ENCODE measurements around the gene JADE2.

JADE2 gene

DNA sequence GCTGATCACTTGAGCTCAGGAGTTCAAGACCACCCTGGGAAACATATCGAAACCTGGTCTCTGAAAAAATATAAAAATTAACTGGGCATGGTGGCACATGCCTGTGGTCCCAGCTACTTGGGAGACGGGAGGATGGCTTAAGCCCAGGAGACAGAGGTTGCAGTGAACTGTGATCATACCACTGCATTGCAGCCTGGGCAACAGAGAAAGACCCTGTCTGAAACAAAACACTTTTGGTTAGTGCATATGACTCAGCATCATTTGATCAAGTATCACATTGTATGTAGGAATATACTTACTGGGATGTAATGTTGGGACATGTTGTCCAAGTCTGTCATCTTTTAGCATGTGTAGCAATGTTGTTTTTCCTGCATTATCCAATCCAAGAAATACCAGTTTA, 95.2 kb downstream of the JADE2 start:
- TF ChIP-seq, protein P1, sequence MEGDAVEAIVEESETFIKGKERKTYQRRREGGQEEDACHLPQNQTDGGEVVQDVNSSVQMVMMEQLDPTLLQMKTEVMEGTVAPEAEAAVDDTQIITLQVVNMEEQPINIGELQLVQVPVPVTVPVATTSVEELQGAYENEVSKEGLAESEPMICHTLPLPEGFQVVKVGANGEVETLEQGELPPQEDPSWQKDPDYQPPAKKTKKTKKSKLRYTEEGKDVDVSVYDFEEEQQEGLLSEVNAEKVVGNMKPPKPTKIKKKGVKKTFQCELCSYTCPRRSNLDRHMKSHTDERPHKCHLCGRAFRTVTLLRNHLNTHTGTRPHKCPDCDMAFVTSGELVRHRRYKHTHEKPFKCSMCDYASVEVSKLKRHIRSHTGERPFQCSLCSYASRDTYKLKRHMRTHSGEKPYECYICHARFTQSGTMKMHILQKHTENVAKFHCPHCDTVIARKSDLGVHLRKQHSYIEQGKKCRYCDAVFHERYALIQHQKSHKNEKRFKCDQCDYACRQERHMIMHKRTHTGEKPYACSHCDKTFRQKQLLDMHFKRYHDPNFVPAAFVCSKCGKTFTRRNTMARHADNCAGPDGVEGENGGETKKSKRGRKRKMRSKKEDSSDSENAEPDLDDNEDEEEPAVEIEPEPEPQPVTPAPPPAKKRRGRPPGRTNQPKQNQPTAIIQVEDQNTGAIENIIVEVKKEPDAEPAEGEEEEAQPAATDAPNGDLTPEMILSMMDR (conservative IDR thresholded peaks at IDR 0.05; ENCODE audit: low read depth, low read length): no peak
- no peak for DNase-seq (ENCODE audit: low read depth)
- H3K4me3 ChIP-seq (ENCODE audit: low read length): no peak overlapping the region

DNA sequence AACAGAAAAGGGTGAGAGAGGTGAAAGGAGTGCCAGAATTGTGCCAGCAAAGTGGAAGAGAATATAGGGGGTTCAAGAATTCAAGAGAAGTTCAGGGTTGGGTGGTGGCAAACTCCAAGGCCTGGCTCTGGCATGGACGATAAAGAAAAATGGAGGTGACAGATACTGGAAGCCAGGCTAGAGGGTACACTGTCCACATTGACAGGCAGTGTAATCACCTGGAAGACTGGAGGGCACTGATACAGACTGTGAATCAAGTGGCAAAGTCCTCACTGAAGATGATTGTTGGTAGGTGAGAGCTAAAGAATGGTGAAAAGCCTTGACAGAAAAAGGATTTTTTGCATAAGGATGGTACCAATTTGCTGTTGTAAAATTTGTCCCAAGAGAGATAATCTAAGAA, 100.1 kb downstream of the JADE2 start:
- TF ChIP-seq, protein P1 (conservative IDR thresholded peaks at IDR 0.05; ENCODE audit: low read depth, low read length): no peak
- no peak overlapping the region for H3K4me3 ChIP-seq (ENCODE audit: low read length)
- DNase-seq (ENCODE audit: low read depth): no peak

DNA sequence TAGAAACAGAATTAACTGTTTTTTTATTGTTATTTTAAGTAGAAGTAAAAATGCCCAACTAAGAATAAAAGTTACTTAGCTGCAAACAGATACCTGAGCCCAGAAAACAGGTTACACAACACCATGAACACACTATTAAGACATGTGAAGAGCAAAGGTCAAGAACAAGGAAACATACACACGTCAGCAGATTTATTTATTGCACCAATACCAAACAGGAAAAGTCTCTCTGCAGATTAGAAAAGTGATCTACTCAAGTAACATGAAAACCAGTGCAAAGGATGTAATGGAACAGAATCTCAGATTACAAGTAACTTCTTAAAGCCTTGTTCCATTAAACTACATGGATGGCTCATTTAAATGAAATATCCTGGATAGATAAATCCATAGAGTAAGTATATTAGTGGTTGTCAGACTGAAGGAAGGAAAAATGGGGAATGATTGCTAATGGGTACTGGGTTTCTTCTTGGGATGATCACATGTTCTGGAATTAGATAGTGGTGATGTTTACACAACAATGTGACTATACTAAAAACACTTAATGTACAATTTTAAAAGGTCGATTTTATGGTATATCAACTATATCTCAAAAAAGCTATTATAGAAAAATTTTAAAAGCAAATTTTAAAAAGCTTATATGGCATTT, 101.0 kb downstream of the JADE2 start:
- H3K4me3 ChIP-seq (ENCODE audit: low read length): no peak overlapping the region
- no peak for DNase-seq (ENCODE audit: low read depth)
- TF ChIP-seq, protein P1 (conservative IDR thresholded peaks at IDR 0.05; ENCODE audit: low read depth, low read length): no peak

All from retinal pigment epithelial cell (primary cell).